ENCODE measurements around the gene BPIFB2. TPM values are rescaled to one million over a fixed set of nuclear protein-coding genes. Genes with fewer than 3 reads are reported as not detected.
"Not testable (repeated sequence)": the region's sequence is repeated elsewhere in the genome, so short reads cannot be mapped to it uniquely, and the experiment has no call there.

Gene BPIFB2
- polyA plus RNA-seq, 1 experiment = not detected

DNA sequence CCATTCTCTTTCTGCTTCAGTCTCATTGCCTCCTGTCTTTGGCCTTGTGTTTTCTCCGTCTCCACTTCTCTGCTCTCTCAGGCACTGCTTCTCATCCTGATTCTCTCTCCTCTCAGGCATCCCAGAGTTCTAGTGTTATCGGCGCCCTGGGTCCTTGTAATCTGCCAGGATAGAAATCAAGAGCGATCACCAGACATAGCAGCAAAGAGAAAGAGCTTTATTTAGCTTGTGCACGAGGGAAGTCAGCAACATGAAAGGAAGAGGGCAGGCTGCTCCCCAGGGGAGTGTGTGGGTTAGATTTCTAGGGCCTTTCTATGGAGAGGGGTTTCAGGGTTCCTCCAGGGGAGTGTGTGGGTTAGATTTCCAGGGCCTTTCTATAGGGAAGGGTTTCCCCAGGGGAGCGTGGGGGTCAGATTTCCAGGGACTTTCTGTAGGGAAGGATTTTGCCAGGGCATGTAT is 35.8 kb upstream of the BPIFB2 start:
- POLR2A ChIA-PET = no interaction called here
- no peaks in the 10 kb centered on the region for H3K36me3 ChIP-seq (ENCODE audit: control insufficient read depth, insufficient read depth, low read length)
- H3K4me3 ChIP-seq (ENCODE audit: low read depth, low read length) = no peak overlapping the region
- DNase-seq (ENCODE audit: low read depth) = no peak
- H3K27me3 ChIP-seq (ENCODE audit: control insufficient read depth, insufficient read depth, low read length) = peaks cover 2% of the 10 kb centered on the region; the same call in 1 of the 2 replicates
- CTCF ChIA-PET = no interaction called here
- TF ChIP-seq CTCF (IDR thresholded peaks at IDR 0.05; ENCODE audit: insufficient read depth, low read depth, low read length) = no peak

- peaks cover 2% of the 10 kb centered on the region; the same call in 1 of the 2 replicates for H3K27me3 ChIP-seq (ENCODE audit: control insufficient read depth, insufficient read depth, low read length)
- no peak for DNase-seq (ENCODE audit: low read depth)
Observed at GRCh38 chr20:32972181-32973076, 35.1 kb upstream of the BPIFB2 start.

GRCh38 chr20:32973077-32973717 is 34.3 kb upstream of the BPIFB2 start:
- H3K4me3 ChIP-seq (ENCODE audit: low read depth, low read length) = no peak overlapping the region
- no peak for TF ChIP-seq CTCF (IDR thresholded peaks at IDR 0.05; ENCODE audit: insufficient read depth, low read depth, low read length)
- DNase-seq (ENCODE audit: low read depth) = no peak
- POLR2A ChIA-PET = no interaction called here
- CTCF ChIA-PET = interaction anchor here (0.8 kb wide), 1 partner anchor 27 kb away, joined by 3 read pairs; no protein-coding TSS in a partner anchor
- H3K36me3 ChIP-seq (ENCODE audit: control insufficient read depth, insufficient read depth, low read length) = no peaks in the 10 kb centered on the region
- peaks cover 2% of the 10 kb centered on the region for H3K27me3 ChIP-seq (ENCODE audit: control insufficient read depth, insufficient read depth, low read length)

More at GRCh38 chr20:32972181-32973076, 35.1 kb upstream of the BPIFB2 start:
- ChIA-PET CTCF (interaction anchor here (0.8 kb wide), 1 partner anchor 26 kb away, joined by 3 read pairs; no protein-coding TSS in a partner anchor), POLR2A (no interaction called here)
- TF ChIP-seq CTCF (IDR thresholded peaks at IDR 0.05; ENCODE audit: insufficient read depth, low read depth, low read length) = no peak
- no peak overlapping the region for H3K4me3 ChIP-seq (ENCODE audit: low read depth, low read length)
- no peaks in the 10 kb centered on the region for H3K36me3 ChIP-seq (ENCODE audit: control insufficient read depth, insufficient read depth, low read length)

GRCh38 chr20:32974204-32975064 is 33.1 kb upstream of the BPIFB2 start:
- H3K4me3 ChIP-seq (ENCODE audit: low read depth, low read length); DNase-seq (ENCODE audit: low read depth); H3K27me3 ChIP-seq (ENCODE audit: control insufficient read depth, insufficient read depth, low read length); POLR2A ChIA-PET; H3K36me3 ChIP-seq (ENCODE audit: control insufficient read depth, insufficient read depth, low read length): not testable (repeated sequence)
- CTCF ChIA-PET = interaction anchor here (0.5 kb wide), 1 partner anchor 22 kb away, joined by 4 read pairs; no protein-coding TSS in a partner anchor

DNA sequence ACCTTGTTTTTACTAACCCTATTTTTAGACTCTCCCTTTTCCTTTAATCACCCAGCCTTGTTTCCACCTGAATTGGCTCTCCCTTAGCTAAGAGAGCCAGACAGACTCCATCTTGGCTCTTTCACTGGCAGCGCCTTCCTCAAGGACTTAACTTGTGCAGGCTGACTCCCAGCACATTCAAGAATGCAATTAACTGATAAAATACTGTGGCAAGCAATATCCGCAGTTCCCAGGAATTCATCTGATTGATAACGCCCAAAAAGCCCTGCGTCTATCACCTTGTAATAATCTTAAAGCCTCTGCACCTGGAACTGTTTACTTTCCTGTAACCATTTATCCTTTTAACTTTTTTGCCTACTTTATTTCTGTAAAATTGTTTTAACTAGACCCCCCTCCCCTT is 32.4 kb upstream of the BPIFB2 start:
- POLR2A ChIA-PET; H3K27me3 ChIP-seq (ENCODE audit: control insufficient read depth, insufficient read depth, low read length); CTCF ChIA-PET; H3K4me3 ChIP-seq (ENCODE audit: low read depth, low read length); H3K36me3 ChIP-seq (ENCODE audit: control insufficient read depth, insufficient read depth, low read length); DNase-seq (ENCODE audit: low read depth): not testable (repeated sequence)

Measured in BJ (cell line).